Kidney (tissue), 14 donors: Measurements from ENCODE around the gene FBXL19. TPM values are rescaled to one million over a fixed set of nuclear protein-coding genes. Genes with fewer than 3 reads are reported as not detected.

Experiments used
- DNase-seq, 5 donors: peaks; one replicate each; pipeline ENCODE4 v3.0.0-alpha.2; 2013 to 2020
- FAIRE-seq: peaks from 2 replicates; lab custom pipeline; 2012; peaks lifted over from hg19 to GRCh38; lab: Jason Lieb, UNC
- H3K27ac ChIP-seq, 2 donors: one replicate each; pipeline ENCODE4 v1.7.0; 2013; ENCODE audit warnings: low read depth in 2 of 2, low read length in 2 of 2, inconsistent platforms in 1 of 2
- H3K27me3 ChIP-seq: one replicate; pipeline ENCODE4 v1.7.1; 2013; ENCODE audit warnings: low read length, inconsistent platforms; ENCODE audit not compliant: control insufficient read depth, insufficient read depth
- H3K36me3 ChIP-seq, 3 donors: one replicate each; pipeline versions ENCODE4 v1.7.0 to v1.7.1; 2013; ENCODE audit warnings: low read length in 3 of 3, control low read depth in 1 of 3, inconsistent platforms in 1 of 3; ENCODE audit not compliant: insufficient read depth in 3 of 3, control insufficient read depth in 2 of 3
- H3K4me1 ChIP-seq, 3 donors: one replicate each; pipeline versions ENCODE4 v1.7.0 to v1.7.1; 2013; ENCODE audit warnings: low read length in 3 of 3, inconsistent platforms in 1 of 3, low read depth in 1 of 3; ENCODE audit not compliant: control insufficient read depth in 2 of 3, insufficient read depth in 2 of 3
- H3K4me3 ChIP-seq, 3 donors: one replicate each; pipeline versions ENCODE4 v1.7.0 to v1.8.1; 2013; ENCODE audit warnings: low read length in 3 of 3, control low read depth in 1 of 3, inconsistent platforms in 1 of 3
- H3K9ac ChIP-seq, 3 donors: one replicate each; pipeline versions ENCODE4 v1.7.0 to v1.7.1; 2013; ENCODE audit warnings: low read length in 3 of 3, control low read depth in 1 of 3, inconsistent platforms in 1 of 3
- H3K9me3 ChIP-seq, 3 donors: one replicate each; pipeline versions ENCODE4 v1.7.0 to v1.7.1; 2013; ENCODE audit warnings: low read length in 3 of 3, control low read depth in 1 of 3, inconsistent platforms in 1 of 3; ENCODE audit not compliant: control insufficient read depth in 2 of 3, insufficient read depth in 1 of 3
- intact Hi-C: fragments of 100-400 bp; cut with DNase I; formaldehyde crosslinking; loops from one replicate; pipeline ENCODE4 v1.11.1; 2022
- polyA plus RNA-seq: library from polyadenylated mRNA; stranded (reverse); fragments of 350-450 nt; fragmentation: Illumina TruSeq; extraction: RNeasy Lipid Tissue Mini Kit (QIAGEN cat#74804); gene quantifications from one replicate; pipeline ENCODE4 v1.2.3, GENCODE V29; 2014; ENCODE audit warnings: low read depth, low replicate concordance; ENCODE audit not compliant: insufficient read depth
- total RNA-seq: library from RNA; stranded (reverse); fragmentation: NEBNext Ultra II Directional; extraction: Animal tissue kit (Norgen Biotek cat#: 25700); gene quantifications from one replicate; pipeline ENCODE4 v1.2.1, GENCODE V29; 2021
- TF ChIP-seq, protein P1 (sequence below): IDR thresholded peaks from 3 replicates; pipeline ENCODE4 v1.5.1; 2012; ENCODE audit warnings: mild to moderate bottlenecking, moderate library complexity, borderline replicate concordance; ENCODE audit not compliant: insufficient read depth; ENCODE audit errors: extremely low read depth
- donor health status: control.
- donor health status: control.
- donor health status: control.
- donor health status: control.
- donor health status: control.
- donor health status: DM: yes; HTN: yes; CAD: no.
- donor health status: Normal renal cell carcinoma (clear cell type).

FBXL19 gene
- total and polyA plus RNA-seq, 2 donors from 2014 or later, result 7.4 to 18.9 TPM

DNA sequence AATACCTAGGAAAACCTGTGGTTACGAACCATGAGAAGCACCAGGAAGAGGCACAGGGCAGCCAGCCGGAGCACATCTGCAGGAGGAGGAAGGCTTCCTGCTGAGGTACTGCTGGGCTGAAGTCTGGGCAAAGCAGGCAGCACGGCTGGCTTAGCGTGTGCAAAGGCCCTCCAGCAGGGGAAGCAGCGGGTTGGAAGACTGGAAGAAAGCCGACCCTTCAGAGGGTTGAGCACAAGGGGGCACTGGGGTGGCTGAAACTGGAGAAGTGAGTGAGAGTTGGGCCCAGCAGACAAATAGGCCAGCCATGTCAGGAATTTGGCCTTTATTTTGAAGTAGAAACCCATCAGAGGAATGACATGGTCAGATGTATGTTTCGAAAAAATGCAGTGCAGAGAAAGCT is 49.5 kb downstream of the FBXL19 start:
- Histone ChIP-seq H3K4me3 (no peak overlapping the region), H3K36me3 (peaks cover 12 to 62% (median 37%) of the 10 kb centered on the region in 3 donors), H3K9me3 (no peaks in the 10 kb centered on the region), H3K9ac (no peak overlapping the region), H3K27ac (no peak overlapping the region), H3K4me1 (no peaks in the 10 kb centered on the region), H3K27me3 (no peaks in the 10 kb centered on the region)
- intact Hi-C loops, result no loop called here
- TF ChIP-seq, protein P1, sequence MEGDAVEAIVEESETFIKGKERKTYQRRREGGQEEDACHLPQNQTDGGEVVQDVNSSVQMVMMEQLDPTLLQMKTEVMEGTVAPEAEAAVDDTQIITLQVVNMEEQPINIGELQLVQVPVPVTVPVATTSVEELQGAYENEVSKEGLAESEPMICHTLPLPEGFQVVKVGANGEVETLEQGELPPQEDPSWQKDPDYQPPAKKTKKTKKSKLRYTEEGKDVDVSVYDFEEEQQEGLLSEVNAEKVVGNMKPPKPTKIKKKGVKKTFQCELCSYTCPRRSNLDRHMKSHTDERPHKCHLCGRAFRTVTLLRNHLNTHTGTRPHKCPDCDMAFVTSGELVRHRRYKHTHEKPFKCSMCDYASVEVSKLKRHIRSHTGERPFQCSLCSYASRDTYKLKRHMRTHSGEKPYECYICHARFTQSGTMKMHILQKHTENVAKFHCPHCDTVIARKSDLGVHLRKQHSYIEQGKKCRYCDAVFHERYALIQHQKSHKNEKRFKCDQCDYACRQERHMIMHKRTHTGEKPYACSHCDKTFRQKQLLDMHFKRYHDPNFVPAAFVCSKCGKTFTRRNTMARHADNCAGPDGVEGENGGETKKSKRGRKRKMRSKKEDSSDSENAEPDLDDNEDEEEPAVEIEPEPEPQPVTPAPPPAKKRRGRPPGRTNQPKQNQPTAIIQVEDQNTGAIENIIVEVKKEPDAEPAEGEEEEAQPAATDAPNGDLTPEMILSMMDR, result no peak
- DNase-seq (no peak), FAIRE-seq (no peak)

DNA sequence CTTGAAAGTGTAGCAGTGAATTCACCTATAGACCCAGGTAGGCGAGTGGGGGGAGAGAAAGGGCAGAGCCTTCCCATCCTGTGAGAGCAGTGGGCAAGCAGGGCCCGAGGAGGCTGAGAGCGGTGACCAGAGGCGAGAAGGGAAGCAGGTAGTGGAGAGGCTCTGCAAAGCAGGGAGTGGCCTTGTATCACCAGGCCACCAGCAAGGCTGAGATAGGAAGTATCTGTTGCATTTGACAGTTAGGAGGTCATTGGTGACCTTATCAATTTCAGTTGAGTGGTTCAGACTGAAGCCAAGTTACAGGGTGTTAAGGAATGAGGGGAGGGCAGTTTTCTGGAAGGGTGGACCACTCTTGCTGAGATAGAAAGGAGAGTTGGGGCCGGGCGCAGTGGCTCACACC is 51.0 kb downstream of the FBXL19 start:
- FAIRE-seq, result no peak
- Histone ChIP-seq H3K4me1 (no peaks in the 10 kb centered on the region), H3K4me3 (no peak overlapping the region), H3K27ac (no peak overlapping the region), H3K9ac (no peak overlapping the region), H3K36me3 (peaks cover 12 to 55% (median 36%) of the 10 kb centered on the region in 3 donors), H3K27me3 (no peaks in the 10 kb centered on the region), H3K9me3 (no peaks in the 10 kb centered on the region)
- TF ChIP-seq, protein P1, result no peak
- no peak for DNase-seq
- intact Hi-C loops, result no loop called here

DNA sequence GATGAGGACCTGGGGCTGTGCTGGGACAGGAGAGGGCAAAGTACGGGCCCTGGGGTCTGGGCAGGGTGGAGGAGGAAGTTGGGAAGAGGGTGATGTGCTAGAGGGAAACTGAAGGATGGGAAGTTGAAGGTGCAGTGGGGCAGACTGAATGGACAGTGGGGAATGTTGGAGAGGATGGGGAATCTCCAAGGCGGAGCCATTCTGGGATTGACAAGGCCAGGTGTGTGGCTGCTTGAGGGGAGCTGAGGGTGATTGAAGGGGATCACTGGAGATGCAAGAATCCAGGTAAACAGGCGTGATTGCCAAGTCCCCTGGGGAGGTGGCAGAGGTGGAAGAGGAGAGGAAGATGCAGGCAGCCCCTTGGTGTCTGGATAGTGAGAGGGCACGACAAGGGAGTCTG is 53.1 kb downstream of the FBXL19 start:
- DNase-seq (no peak), FAIRE-seq (no peak)
- Histone ChIP-seq H3K36me3 (peaks cover 4 to 43% (median 32%) of the 10 kb centered on the region in 3 donors), H3K27ac (no peak overlapping the region), H3K9ac (no peak overlapping the region), H3K4me1 (no peaks in the 10 kb centered on the region), H3K9me3 (no peaks in the 10 kb centered on the region), H3K27me3 (no peaks in the 10 kb centered on the region), H3K4me3 (no peak overlapping the region)
- intact Hi-C loops, result no loop called here
- TF ChIP-seq, protein P1, result no peak

DNA sequence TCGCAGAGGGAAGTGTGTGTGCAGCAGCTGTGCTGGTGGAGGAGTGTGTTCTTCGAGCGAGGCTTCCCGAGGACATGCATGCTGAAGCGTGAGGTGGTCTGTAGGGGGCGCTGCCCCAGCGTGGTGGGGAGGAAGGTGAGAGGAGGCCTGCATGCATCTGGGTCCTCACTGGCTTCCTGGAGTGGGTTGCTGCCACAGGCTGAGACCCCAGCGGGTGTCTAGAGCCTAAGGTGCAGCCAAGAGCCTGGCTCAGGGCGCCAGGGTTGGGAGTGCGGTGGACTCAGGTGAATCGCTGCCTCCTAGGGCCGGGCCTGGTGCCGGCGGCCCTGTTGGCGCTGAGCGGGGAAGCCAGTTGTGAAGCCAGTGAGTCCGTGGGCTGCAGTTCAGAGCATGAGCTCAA is 54.1 kb downstream of the FBXL19 start:
- DNase-seq (no peak), FAIRE-seq (no peak)

More for the DNA sequence above, 54.1 kb downstream of the FBXL19 start:
- H3K27me3 ChIP-seq, result no peaks in the 10 kb centered on the region
- no peak overlapping the region for H3K27ac ChIP-seq
- TF ChIP-seq, protein P1, result no peak
- no peak overlapping the region for H3K4me3 ChIP-seq
- peaks cover 0 to 36% (median 26%) of the 10 kb centered on the region in 3 donors for H3K36me3 ChIP-seq
- H3K4me1 ChIP-seq, result no peaks in the 10 kb centered on the region
- H3K9me3 ChIP-seq, result no peaks in the 10 kb centered on the region
- intact Hi-C loops, result no loop called here
- no peak overlapping the region for H3K9ac ChIP-seq
